ENCODE results near the gene CD86. TPM values are rescaled to one million over a fixed set of nuclear protein-coding genes. Genes with fewer than 3 reads are reported as not detected.

Gene CD86
- total RNA-seq, 4 donors from 2014 or later = 7.0 to 61.4 (median 11.8) TPM

GRCh38 chr3:122060040-122060698 is 5.0 kb downstream of the CD86 start:
- no peak for TF ChIP-seq CTCF (IDR thresholded peaks at IDR 0.05; ENCODE audit: low read depth)

- TF ChIP-seq CTCF (IDR thresholded peaks at IDR 0.05; ENCODE audit: low read depth) = no peak
Measured at GRCh38 chr3:122063908-122064307, 8.7 kb downstream of the CD86 start.

GRCh38 chr3:122064326-122064725 is 9.2 kb downstream of the CD86 start:
- no peak for TF ChIP-seq CTCF (IDR thresholded peaks at IDR 0.05; ENCODE audit: low read depth)

- TF ChIP-seq CTCF (IDR thresholded peaks at IDR 0.05; ENCODE audit: low read depth) = no peak
Measured at GRCh38 chr3:122066331-122067213, 11.4 kb downstream of the CD86 start.

- no peak for TF ChIP-seq CTCF (IDR thresholded peaks at IDR 0.05; ENCODE audit: low read depth)
Measured at GRCh38 chr3:122067214-122067550, 12.0 kb downstream of the CD86 start.

GRCh38 chr3:122067588-122068240 is 12.6 kb downstream of the CD86 start:
- no peak for TF ChIP-seq CTCF (IDR thresholded peaks at IDR 0.05; ENCODE audit: low read depth)

All from subcutaneous adipose tissue (tissue), 4 donors.